ENCODE data around the gene EHMT1. TPM values are rescaled to one million over a fixed set of nuclear protein-coding genes. Genes with fewer than 3 reads are reported as not detected.
A peak's percentile ranks its signal among the peaks of the same experiment; 100 is the strongest.

EHMT1 gene
- total and polyA plus RNA-seq, 2 of the 8 experiments (the other 6 are each of a cell fraction or from before 2014, with no cell fraction given): 95.7 to 163 TPM

- Histone ChIP-seq H3K27ac (ENCODE audit: low read depth, low read length) (no peak overlapping the region), H3K79me1 (ENCODE audit: low read depth, low read length) (peaks cover 28% of the 10 kb centered on the region), H3K4me3 (ENCODE audit: extremely low read depth in 1 of 4, insufficient read depth in 2 of 4, low read depth in 3 of 4, low read length in 4 of 4) (no peak overlapping the region), H2BK15ac (ENCODE audit: low read length) (no peak overlapping the region), H3K56ac (replicated peaks; ENCODE audit: insufficient read length, low read depth, low read length) (no peak overlapping the region), H3K18ac (ENCODE audit: extremely low read depth, low read length) (peak overlapping the region; percentile 32; the same call in 1 of the 2 replicates), H3K4ac (replicated peaks; ENCODE audit: insufficient read length, low read depth, low read length) (no peak overlapping the region), H2BK5ac (ENCODE audit: low read depth, low read length) (no peak overlapping the region), H2BK20ac (ENCODE audit: low read length) (no peak overlapping the region), H3K14ac (ENCODE audit: insufficient read length) (no peak overlapping the region), H4K20me1 (replicated peaks in 1 of 2; ENCODE audit: control insufficient read depth in 1 of 2, insufficient read depth in 2 of 2, low read length in 2 of 2) (peaks cover 16 to 43% of the 10 kb centered on the region in 2 experiments), H4K5ac (ENCODE audit: insufficient read length, low read depth, low read length) (no peak overlapping the region), H3K23me2 (ENCODE audit: low read depth, low read length) (peaks cover 3% of the 10 kb centered on the region; the same call in 1 of the 2 replicates), H3K4me2 (ENCODE audit: insufficient read depth in 1 of 2, low read depth in 2 of 2, low read length in 2 of 2) (peak overlapping the region in 1 of 2 experiments; percentile 23; a peak in 1 of 4 replicates), H3K4me1 (replicated peaks in 1 of 4; ENCODE audit: control insufficient read depth in 3 of 4, insufficient read depth in 4 of 4, low read length in 3 of 4) (peaks cover 0 to 23% (median 7%) of the 10 kb centered on the region in 4 experiments; a peak in 6 of 7 replicates), H2BK12ac (ENCODE audit: low read depth, low read length) (0 out of 2 replicates have a peak overlapping the region, but pooled peaks have one; percentile 39), H3K79me2 (ENCODE audit: control insufficient read depth in 1 of 2, insufficient read depth in 2 of 2, low read length in 2 of 2) (peaks cover 12 to 27% of the 10 kb centered on the region in 2 experiments), H4K8ac (ENCODE audit: extremely low read depth, insufficient read depth, low read length) (peak overlapping the region; percentile 35; the same call in 1 of the 2 replicates), H2AK5ac (ENCODE audit: low read depth, low read length) (no peak overlapping the region), H2BK120ac (replicated peaks; ENCODE audit: low read depth, low read length) (no peak overlapping the region), H2AFZ (ENCODE audit: low read length) (no peak overlapping the region), H3K36me3 (ENCODE audit: control insufficient read depth in 2 of 4, insufficient read depth in 4 of 4, low read length in 3 of 4) (peaks cover 14 to 49% (median 30%) of the 10 kb centered on the region in 4 experiments), H3K9ac (replicated peaks in 1 of 4; ENCODE audit: extremely low read depth in 1 of 4, low read depth in 3 of 4, low read length in 3 of 4) (no peak overlapping the region), H4K91ac (replicated peaks; ENCODE audit: insufficient read length, low read length) (no peak overlapping the region), H3K27me3 (replicated peaks in 1 of 4; ENCODE audit: control insufficient read depth in 3 of 4, extremely low read depth in 1 of 4, insufficient read depth in 3 of 4, low read length in 3 of 4) (no peaks in the 10 kb centered on the region), H3K23ac (ENCODE audit: insufficient read length) (no peak overlapping the region), H3K9me3 (ENCODE audit: insufficient read depth in 2 of 2, low read depth in 1 of 2, low read length in 1 of 2) (no peaks in the 10 kb centered on the region)
- POLR2A ChIA-PET (ENCODE audit: partially characterized antibody): interaction anchor here (0.7 to 4.6 kb wide), 10 partner anchors 10 to 157 kb away, joined by 3 to 45 read pairs (median 4); partner anchors contain the start of genes ARRDC1, EHMT1, EXD3 and NOXA1
- CTCF ChIA-PET (ENCODE audit: partially characterized antibody): interaction anchor here (1.0 to 5.9 kb wide), 13 partner anchors 8 to 170 kb away, joined by 3 to 46 read pairs (median 6); partner anchors contain the start of genes EHMT1, MRPL41 and ZMYND19
- WGBS, 2 experiments (ENCODE audit: extremely low coverage in 1 of 2, insufficient coverage in 1 of 2, insufficient read length in 1 of 2, insufficient replicate concordance in 2 of 2, low coverage in 1 of 2, low lambda C conversion rate in 2 of 2, missing lambda C conversion rate in 1 of 2): 86% methylated on average over 22 of the region's 23 CpGs; no CpG with 5 or more reads in 1 of the 2 experiments
- no peak for FAIRE-seq
- TF ChIP-seq RNF2 (IDR thresholded peaks at IDR 0.05; ENCODE audit: borderline replicate concordance, low read depth, low read length, missing control alignments, poor library complexity, severe bottlenecking) (no peak), SIN3A (conservative IDR thresholded peaks at IDR 0.05 in 1 of 2, IDR thresholded peaks at IDR 0.05 in 1 of 2; ENCODE audit: low read depth in 1 of 2, low read length in 2 of 2) (no peak), KDM4A (IDR thresholded peaks at IDR 0.05; ENCODE audit: low read depth, low read length, severe bottlenecking) (no peak), TCF12 (IDR thresholded peaks at IDR 0.05; ENCODE audit: low read depth, low read length) (no peak)
- no peak for DNase-seq (ENCODE audit: low read depth in 1 of 2, low spot score in 2 of 2)
Measured at GRCh38 chr9:137580209-137580953, 38.4 kb upstream of the EHMT1 start.

Measured in H1 (cell line).